ENCODE data around the gene KRT79.

Gene KRT79

DNA sequence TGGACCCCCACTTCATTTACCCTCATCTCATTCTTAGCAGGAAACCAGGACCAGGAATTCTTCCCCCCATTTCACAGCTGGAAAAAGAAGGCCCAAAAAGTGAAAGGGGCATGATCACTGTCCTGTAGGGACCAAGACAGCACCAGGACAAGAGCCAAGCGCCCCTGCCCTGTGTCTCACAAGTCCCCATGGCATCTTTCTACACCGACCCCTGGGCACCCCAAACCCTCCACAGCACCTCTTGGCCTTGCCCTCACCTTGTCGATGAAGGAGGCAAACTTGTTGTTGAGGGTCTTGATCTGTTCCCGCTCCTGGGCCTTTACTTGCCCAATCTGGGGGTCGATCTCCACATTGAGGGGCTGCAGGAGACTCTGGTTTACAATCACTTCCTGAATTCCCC lies 57.7 kb downstream of the KRT79 start:
- peaks cover 93% of the 10 kb centered on the region for H3K27me3 ChIP-seq (ENCODE audit: insufficient read depth, low read depth, severe bottlenecking)
- no peaks in the 10 kb centered on the region for H3K9me3 ChIP-seq (ENCODE audit: severe bottlenecking)
- H3K27ac ChIP-seq: no peak overlapping the region
- H3K4me3 ChIP-seq (ENCODE audit: low read depth, low read length): no peak overlapping the region
- H3K36me3 ChIP-seq: no peaks in the 10 kb centered on the region
- DNase-seq: no peak
- TF ChIP-seq, protein P1, sequence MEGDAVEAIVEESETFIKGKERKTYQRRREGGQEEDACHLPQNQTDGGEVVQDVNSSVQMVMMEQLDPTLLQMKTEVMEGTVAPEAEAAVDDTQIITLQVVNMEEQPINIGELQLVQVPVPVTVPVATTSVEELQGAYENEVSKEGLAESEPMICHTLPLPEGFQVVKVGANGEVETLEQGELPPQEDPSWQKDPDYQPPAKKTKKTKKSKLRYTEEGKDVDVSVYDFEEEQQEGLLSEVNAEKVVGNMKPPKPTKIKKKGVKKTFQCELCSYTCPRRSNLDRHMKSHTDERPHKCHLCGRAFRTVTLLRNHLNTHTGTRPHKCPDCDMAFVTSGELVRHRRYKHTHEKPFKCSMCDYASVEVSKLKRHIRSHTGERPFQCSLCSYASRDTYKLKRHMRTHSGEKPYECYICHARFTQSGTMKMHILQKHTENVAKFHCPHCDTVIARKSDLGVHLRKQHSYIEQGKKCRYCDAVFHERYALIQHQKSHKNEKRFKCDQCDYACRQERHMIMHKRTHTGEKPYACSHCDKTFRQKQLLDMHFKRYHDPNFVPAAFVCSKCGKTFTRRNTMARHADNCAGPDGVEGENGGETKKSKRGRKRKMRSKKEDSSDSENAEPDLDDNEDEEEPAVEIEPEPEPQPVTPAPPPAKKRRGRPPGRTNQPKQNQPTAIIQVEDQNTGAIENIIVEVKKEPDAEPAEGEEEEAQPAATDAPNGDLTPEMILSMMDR (IDR thresholded peaks at IDR 0.05; ENCODE audit: low read depth, low read length): no peak

DNA sequence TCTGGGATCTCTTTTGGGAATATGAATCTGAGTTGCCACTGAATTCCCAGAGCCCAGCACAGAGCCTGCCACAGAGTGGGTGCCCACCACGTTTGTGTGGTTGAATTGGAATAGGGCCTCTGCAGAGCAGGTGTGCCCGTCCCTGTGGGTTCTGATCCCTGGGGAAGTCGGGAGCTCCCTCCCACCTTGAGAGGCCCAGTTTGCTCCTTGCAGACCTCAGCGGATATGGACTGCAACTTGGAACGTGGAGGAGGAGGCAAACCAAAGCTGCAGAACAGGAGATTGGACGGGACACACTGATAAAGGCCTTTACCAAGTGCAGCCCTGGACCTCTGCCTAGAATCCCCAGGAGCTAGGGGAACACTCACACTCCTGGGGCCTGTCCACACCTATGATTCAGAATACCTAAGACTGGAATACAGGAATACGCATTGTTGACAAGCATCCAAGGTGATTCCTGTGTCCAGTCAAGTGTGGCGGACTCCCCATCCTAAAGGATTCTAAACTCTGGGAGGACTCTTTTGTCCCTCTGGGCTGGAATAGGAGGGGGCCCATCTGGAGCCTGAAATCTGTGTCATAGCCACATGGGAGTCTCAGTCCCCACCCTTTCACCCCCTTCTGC lies 59.4 kb downstream of the KRT79 start:
- no peak for DNase-seq
- Histone ChIP-seq H3K27ac (no peak overlapping the region), H3K4me3 (ENCODE audit: low read depth, low read length) (no peak overlapping the region), H3K9me3 (ENCODE audit: severe bottlenecking) (no peaks in the 10 kb centered on the region), H3K36me3 (no peaks in the 10 kb centered on the region), H3K27me3 (ENCODE audit: insufficient read depth, low read depth, severe bottlenecking) (peaks cover 90% of the 10 kb centered on the region)
- TF ChIP-seq, protein P1 (IDR thresholded peaks at IDR 0.05; ENCODE audit: low read depth, low read length): no peak

DNA sequence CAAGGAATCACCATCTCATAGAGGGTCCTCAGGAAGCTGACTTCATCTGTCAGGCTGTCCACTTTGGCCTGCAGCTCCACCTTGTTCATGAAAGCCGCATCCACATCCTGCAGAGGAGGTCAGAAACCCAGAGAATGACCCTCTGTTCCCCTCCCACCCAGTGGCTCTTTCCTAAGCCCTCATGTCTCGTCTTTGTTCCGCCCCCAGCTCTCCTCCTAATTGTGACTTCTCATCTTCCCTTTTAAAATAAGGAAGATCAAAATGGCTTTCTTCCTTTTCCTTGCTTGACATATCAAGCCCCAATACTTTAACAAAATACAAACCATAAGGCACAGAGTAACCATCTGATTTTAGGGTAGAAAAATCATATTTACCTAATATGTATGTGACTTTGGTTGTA lies 61.3 kb downstream of the KRT79 start:
- Histone ChIP-seq H3K27ac (no peak overlapping the region), H3K9me3 (ENCODE audit: severe bottlenecking) (no peaks in the 10 kb centered on the region), H3K4me3 (ENCODE audit: low read depth, low read length) (no peak overlapping the region), H3K36me3 (no peaks in the 10 kb centered on the region), H3K27me3 (ENCODE audit: insufficient read depth, low read depth, severe bottlenecking) (peaks cover 91% of the 10 kb centered on the region)
- DNase-seq: no peak
- TF ChIP-seq, protein P1 (IDR thresholded peaks at IDR 0.05; ENCODE audit: low read depth, low read length): no peak

DNA sequence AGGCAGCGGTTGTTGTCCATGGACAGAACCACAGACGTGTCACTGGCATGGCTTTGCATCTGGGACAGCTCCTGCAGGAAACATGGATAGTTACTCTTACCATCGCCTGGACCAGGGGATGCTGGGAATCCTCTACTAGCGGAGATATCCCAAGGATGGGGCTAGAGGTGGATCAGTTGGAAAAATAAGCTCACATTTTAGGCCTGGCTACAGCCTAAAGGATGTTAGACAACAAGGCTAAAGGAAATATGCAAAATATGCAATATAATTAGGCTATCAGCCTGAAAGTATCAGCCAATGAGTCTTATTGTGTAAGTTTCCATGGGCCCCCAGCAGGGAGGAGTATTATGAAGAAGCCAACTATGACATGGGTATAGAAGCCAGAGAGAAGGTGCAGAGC lies 61.9 kb downstream of the KRT79 start:
- Histone ChIP-seq H3K36me3 (no peaks in the 10 kb centered on the region), H3K27ac (no peak overlapping the region), H3K27me3 (ENCODE audit: insufficient read depth, low read depth, severe bottlenecking) (peaks cover 85% of the 10 kb centered on the region), H3K9me3 (ENCODE audit: severe bottlenecking) (no peaks in the 10 kb centered on the region), H3K4me3 (ENCODE audit: low read depth, low read length) (no peak overlapping the region)
- no peak for DNase-seq
- TF ChIP-seq, protein P1 (IDR thresholded peaks at IDR 0.05; ENCODE audit: low read depth, low read length): no peak

DNA sequence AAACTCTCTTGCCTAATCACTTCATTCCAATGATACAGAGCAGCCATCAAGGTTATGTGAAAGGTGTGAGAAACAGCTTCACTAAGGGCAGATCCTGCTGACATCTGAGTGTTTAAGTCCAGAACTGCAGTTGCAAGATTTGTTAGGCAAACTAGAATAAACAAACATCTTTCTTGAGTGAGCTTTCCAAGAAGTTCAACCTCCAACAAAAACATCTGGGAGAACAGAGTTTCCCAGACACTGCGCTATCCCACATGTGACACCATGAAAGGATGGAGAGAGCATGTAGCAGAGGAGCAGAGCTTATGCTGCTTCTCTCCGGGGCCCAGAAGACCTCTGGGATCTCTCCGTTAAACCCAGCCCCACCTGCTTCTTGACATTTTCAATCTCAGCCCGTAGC lies 62.6 kb downstream of the KRT79 start:
- no peak overlapping the region for H3K4me3 ChIP-seq (ENCODE audit: low read depth, low read length)
- peaks cover 87% of the 10 kb centered on the region for H3K27me3 ChIP-seq (ENCODE audit: insufficient read depth, low read depth, severe bottlenecking)
- TF ChIP-seq, protein P1 (IDR thresholded peaks at IDR 0.05; ENCODE audit: low read depth, low read length): no peak
- no peak for DNase-seq
- H3K36me3 ChIP-seq: no peaks in the 10 kb centered on the region
- no peak overlapping the region for H3K27ac ChIP-seq
- H3K9me3 ChIP-seq (ENCODE audit: severe bottlenecking): no peaks in the 10 kb centered on the region

Measured in WERI-Rb-1 (cell line).